GM08714 (cell line): ENCODE data around the gene OR10J4.
"Not testable (repeated sequence)": the region's sequence is repeated elsewhere in the genome, so short reads cannot be mapped to it uniquely, and the experiment has no call there.

Experiments used
- H3K4me3 ChIP-seq: fragments of 200-500 bp; sonication (Bioruptor generic); 2 replicates; pipeline ENCODE4 v1.5.1; 2014; ENCODE audit warnings: mild to moderate bottlenecking, low read length, inconsistent platforms
- ZNF274 ChIP-seq: IDR thresholded peaks from 2 replicates; pipeline ENCODE4 v1.6.1; 2012; ENCODE audit warnings: mild to moderate bottlenecking, low read depth, low read length

The OR10J4 gene

GRCh38 chr1:159431904-159432303 is at the start of gene OR10J4:
TSS of gene OR10J4 (plus strand) at chr1:159432204.
- TF ChIP-seq ZNF274: no peak

GRCh38 chr1:159406821-159407220 is 25.2 kb upstream of the OR10J4 start:
- TF ChIP-seq ZNF274: no peak

More at GRCh38 chr1:159431904-159432303, at the start of gene OR10J4:
- H3K4me3 ChIP-seq: no peak within 1 kb of the TSS

GRCh38 chr1:159408862-159409400 is 23.1 kb upstream of the OR10J4 start:
- no peak overlapping the region for H3K4me3 ChIP-seq
- no peak for TF ChIP-seq ZNF274

More at GRCh38 chr1:159406821-159407220, 25.2 kb upstream of the OR10J4 start:
- H3K4me3 ChIP-seq: no peak overlapping the region

GRCh38 chr1:159421821-159422220 is 10.2 kb upstream of the OR10J4 start:
- no peak overlapping the region for H3K4me3 ChIP-seq
- TF ChIP-seq ZNF274: no peak

- no peak for TF ChIP-seq ZNF274
Measured at GRCh38 chr1:159428536-159428935, 3.5 kb upstream of the OR10J4 start.

GRCh38 chr1:159429074-159429861 is 2.7 kb upstream of the OR10J4 start:
- TF ChIP-seq ZNF274: no peak
- H3K4me3 ChIP-seq: no peak overlapping the region

More at GRCh38 chr1:159428536-159428935, 3.5 kb upstream of the OR10J4 start:
- no peak overlapping the region for H3K4me3 ChIP-seq

- H3K4me3 ChIP-seq: no peak overlapping the region
- no peak for TF ChIP-seq ZNF274
Measured at GRCh38 chr1:159430985-159431384, 1.0 kb upstream of the OR10J4 start.

GRCh38 chr1:159436469-159436868 is 4.5 kb downstream of the OR10J4 start:
- TF ChIP-seq ZNF274: no peak
- H3K4me3 ChIP-seq: no peak overlapping the region

- H3K4me3 ChIP-seq: no peak within 1 kb of the TSS
- TF ChIP-seq ZNF274: no peak
Measured at GRCh38 chr1:159439422-159439821, 7.4 kb downstream of the OR10J4 start, which contains the start of gene OR10J1. TSS of gene OR10J1 (plus strand) at chr1:159439722. CDS start at chr1:159439792, 70 bp downstream.

GRCh38 chr1:159441360-159441759 is 9.4 kb downstream of the OR10J4 start:
- TF ChIP-seq ZNF274: no peak
- no peak overlapping the region for H3K4me3 ChIP-seq

GRCh38 chr1:159442428-159442827 is 10.4 kb downstream of the OR10J4 start:
- no peak overlapping the region for H3K4me3 ChIP-seq
- TF ChIP-seq ZNF274: no peak

GRCh38 chr1:159443066-159443750 is 11.2 kb downstream of the OR10J4 start:
- no peak overlapping the region for H3K4me3 ChIP-seq
- TF ChIP-seq ZNF274: no peak

- no peak overlapping the region for H3K4me3 ChIP-seq
- TF ChIP-seq ZNF274: no peak
Measured at GRCh38 chr1:159444511-159444910, 12.5 kb downstream of the OR10J4 start.

- no peak for TF ChIP-seq ZNF274
- no peak overlapping the region for H3K4me3 ChIP-seq
Measured at GRCh38 chr1:159448181-159448580, 16.2 kb downstream of the OR10J4 start.

GRCh38 chr1:159449605-159450004 is 17.6 kb downstream of the OR10J4 start:
- not testable (repeated sequence) for H3K4me3 ChIP-seq
